SK-N-SH treated with all-trans-retinoic acid at 6 μM for 48 hours (cell line): ENCODE results near the gene FAM50A.

Source experiments
- ATAC-seq: fragments of 200-7000 bp; cut with Tn5 transposase; 3 replicates; pipeline ENCODE4 v1.9.1; 2020; ENCODE audit warnings: mild to moderate bottlenecking, moderate library complexity
- ARNTL ChIP-seq: fragments of 450-650 bp; formaldehyde crosslinking; IDR thresholded peaks from 2 replicates; pipeline ENCODE4 v1.5.0; 2020; ENCODE audit warnings: low read depth, mild to moderate bottlenecking, moderate library complexity, borderline replicate concordance
- BACH2 ChIP-seq: fragments of 250-450 bp; sonication (Bioruptor Pico); IDR thresholded peaks from 2 replicates; pipeline ENCODE4 v1.9.0; 2021; ENCODE audit warnings: mild to moderate bottlenecking, borderline replicate concordance
- CREB5 ChIP-seq: fragments of 250-450 bp; sonication (Bioruptor Pico); IDR thresholded peaks from 2 replicates; pipeline ENCODE4 v1.5.1; 2020; ENCODE audit warnings: low read depth, mild to moderate bottlenecking, moderate library complexity
- CSDC2 ChIP-seq: fragments of 250-450 bp; sonication (Bioruptor Pico); IDR thresholded peaks from 2 replicates; pipeline ENCODE4 v1.5.0; 2020; ENCODE audit warnings: mild to moderate bottlenecking, moderate library complexity
- CSRNP3 ChIP-seq: fragments of 250-450 bp; sonication (Bioruptor Pico); IDR thresholded peaks from 2 replicates; pipeline ENCODE4 v1.5.1; 2021; ENCODE audit warnings: mild to moderate bottlenecking, moderate library complexity
- ESRRG ChIP-seq: fragments of 250-450 bp; sonication (Bioruptor Pico); IDR thresholded peaks from 2 replicates; pipeline ENCODE4 v1.6.1; 2021; ENCODE audit warnings: mild to moderate bottlenecking
- GLIS3 ChIP-seq: fragments of 250-450 bp; sonication (Bioruptor Pico); IDR thresholded peaks from 2 replicates; pipeline ENCODE4 v1.5.0; 2020; ENCODE audit warnings: mild to moderate bottlenecking, moderate library complexity
- ISL1 ChIP-seq: fragments of 250-450 bp; sonication (Bioruptor Pico); IDR thresholded peaks from 2 replicates; pipeline ENCODE4 v2.1.2; 2022; ENCODE audit warnings: mild to moderate bottlenecking, moderate library complexity
- OSR1 ChIP-seq: fragments of 250-450 bp; sonication (Bioruptor Pico); IDR thresholded peaks from 2 replicates; pipeline ENCODE4 v1.8.0; 2022; ENCODE audit warnings: moderate library complexity, mild to moderate bottlenecking, inconsistent platforms
- PATZ1 ChIP-seq: fragments of 250-450 bp; sonication (Bioruptor Pico); IDR thresholded peaks from 2 replicates; pipeline ENCODE4 v1.8.0; 2020; ENCODE audit warnings: mild to moderate bottlenecking, moderate library complexity, borderline replicate concordance
- POU6F1 ChIP-seq: fragments of 250-450 bp; sonication (Bioruptor Pico); IDR thresholded peaks from 2 replicates; pipeline ENCODE4 v1.8.0; 2021; ENCODE audit warnings: low read depth, mild to moderate bottlenecking, moderate library complexity, borderline replicate concordance
- PPARA ChIP-seq: fragments of 250-450 bp; sonication (Bioruptor Pico); IDR thresholded peaks from 2 replicates; pipeline ENCODE4 v1.5.0; 2020; ENCODE audit warnings: mild to moderate bottlenecking, borderline replicate concordance
- RARB ChIP-seq: fragments of 250-450 bp; sonication (Bioruptor Pico); IDR thresholded peaks from 2 replicates; pipeline ENCODE4 v1.8.0; 2021; ENCODE audit warnings: mild to moderate bottlenecking, moderate library complexity
- SNAI2 ChIP-seq: fragments of 250-450 bp; sonication (Bioruptor Pico); IDR thresholded peaks from 2 replicates; pipeline ENCODE4 v1.5.0; 2020; ENCODE audit warnings: mild to moderate bottlenecking, moderate library complexity
- TCF4 ChIP-seq: fragments of 250-450 bp; sonication (Bioruptor Pico); IDR thresholded peaks from 2 replicates; pipeline ENCODE4 v1.8.0; 2021; ENCODE audit warnings: mild to moderate bottlenecking, moderate library complexity, borderline replicate concordance
- TOX ChIP-seq: fragments of 250-450 bp; sonication (Bioruptor Pico); IDR thresholded peaks from 2 replicates; pipeline ENCODE4 v1.8.0; 2021; ENCODE audit warnings: mild to moderate bottlenecking, moderate library complexity, borderline replicate concordance
- TSHZ2 ChIP-seq: fragments of 250-450 bp; sonication (Bioruptor Pico); IDR thresholded peaks from 2 replicates; pipeline ENCODE4 v1.5.0; 2020; ENCODE audit warnings: mild to moderate bottlenecking, moderate library complexity
- ZFP3 ChIP-seq: fragments of 250-450 bp; sonication (Bioruptor Pico); IDR thresholded peaks from 2 replicates; pipeline ENCODE4 v1.5.0; 2020; ENCODE audit warnings: mild to moderate bottlenecking, moderate library complexity
- ZFP30 ChIP-seq: fragments of 450-650 bp; formaldehyde crosslinking; IDR thresholded peaks from 2 replicates; pipeline ENCODE4 v1.5.0; 2022; ENCODE audit warnings: mild to moderate bottlenecking, moderate library complexity
- ZNF565 ChIP-seq: fragments of 450-650 bp; formaldehyde crosslinking; conservative IDR thresholded peaks from 2 replicates; pipeline ENCODE4 v1.5.0; 2020; ENCODE audit warnings: low read depth, mild to moderate bottlenecking, moderate library complexity
- ZNF70 ChIP-seq: fragments of 450-650 bp; formaldehyde crosslinking; IDR thresholded peaks from 2 replicates; pipeline ENCODE4 v1.5.0; 2020; ENCODE audit warnings: mild to moderate bottlenecking, moderate library complexity
- ZNF8 ChIP-seq: fragments of 450-650 bp; formaldehyde crosslinking; IDR thresholded peaks from 2 replicates; pipeline ENCODE4 v1.5.0; 2020; ENCODE audit warnings: mild to moderate bottlenecking, moderate library complexity

FAM50A gene

GRCh38 chrX:154448484-154448883 lies 4.5 kb downstream of the FAM50A start (continued):
- TF ChIP-seq ZFP3 (CRISPR knock-in tag) (no peak), TOX (no peak), ISL1 (CRISPR knock-in tag) (no peak), ESRRG (no peak), ZNF8 (CRISPR knock-in tag) (no peak)

GRCh38 chrX:154449618-154450017 lies 5.7 kb downstream of the FAM50A start:
- TF ChIP-seq PATZ1 (CRISPR knock-in tag) (no peak), ZNF565 (CRISPR knock-in tag) (no peak), POU6F1 (CRISPR knock-in tag) (no peak), ZNF70 (CRISPR knock-in tag) (no peak), ZFP3 (CRISPR knock-in tag) (no peak), ZFP30 (CRISPR knock-in tag) (no peak), ESRRG (no peak)
- ATAC-seq = no peak

- no peak for TF ChIP-seq TCF4 (CRISPR knock-in tag)
- no peak for TF ChIP-seq TSHZ2 (CRISPR knock-in tag)
- no peak for TF ChIP-seq SNAI2 (CRISPR knock-in tag)
- TF ChIP-seq PATZ1 (CRISPR knock-in tag) = no peak
- no peak for TF ChIP-seq ZFP30 (CRISPR knock-in tag)
- TF ChIP-seq TOX = no peak
- TF ChIP-seq CREB5 (CRISPR knock-in tag) = no peak
- no peak for ATAC-seq
Observed at GRCh38 chrX:154450312-154450711, 6.4 kb downstream of the FAM50A start.

GRCh38 chrX:154452823-154453222 lies 8.9 kb downstream of the FAM50A start:
- ATAC-seq = no peak
- no peak for TF ChIP-seq PPARA (CRISPR knock-in tag)
- no peak for TF ChIP-seq ZFP30 (CRISPR knock-in tag)
- no peak for TF ChIP-seq ZNF8 (CRISPR knock-in tag)
- no peak for TF ChIP-seq BACH2 (CRISPR knock-in tag)
- TF ChIP-seq SNAI2 (CRISPR knock-in tag) = no peak
- TF ChIP-seq RARB (CRISPR knock-in tag) = no peak
- TF ChIP-seq TSHZ2 (CRISPR knock-in tag) = no peak
- TF ChIP-seq OSR1 (CRISPR knock-in tag) = no peak
- TF ChIP-seq ZNF70 (CRISPR knock-in tag) = no peak
- TF ChIP-seq CSRNP3 (CRISPR knock-in tag) = no peak
- no peak for TF ChIP-seq TOX
- no peak for TF ChIP-seq ARNTL (CRISPR knock-in tag)
- no peak for TF ChIP-seq GLIS3 (CRISPR knock-in tag)
- no peak for TF ChIP-seq CSDC2 (CRISPR knock-in tag)
- no peak for TF ChIP-seq ZNF565 (CRISPR knock-in tag)
